Astrocyte (in vitro differentiated cells and primary cell): ENCODE data around the gene CEBPG.

Source experiments
- CTCF ChIP-seq: IDR thresholded peaks from 2 replicates; pipeline ENCODE4 v1.5.1; 2011; ENCODE audit warnings: low read depth, mild to moderate bottlenecking, inconsistent platforms, low read length, moderate library complexity; ENCODE audit not compliant: insufficient read depth
- EZH2 ChIP-seq: IDR thresholded peaks from 2 replicates; pipeline ENCODE4 v1.6.1; 2012; ENCODE audit warnings: mild to moderate bottlenecking, low read length, inconsistent platforms; ENCODE audit not compliant: insufficient read depth

GRCh38 chr19:33382982-33383381 lies 9.5 kb downstream of the CEBPG start:
- TF ChIP-seq CTCF = no peak
- no peak for TF ChIP-seq EZH2
